Measurements from ENCODE around the gene CMA1.

CMA1 gene

GRCh38 chr14:24465805-24466204 lies 42.3 kb downstream of the CMA1 start:
- TF ChIP-seq POLR2AphosphoS5 (IDR thresholded peaks at IDR 0.05; ENCODE audit: low read depth, low read length) (no peak), FOXP2 (optimal IDR thresholded peaks at IDR 0.05; ENCODE audit: borderline replicate concordance, extremely low read depth, extremely low read length, insufficient read depth) (no peak), TAF1 (IDR thresholded peaks at IDR 0.05; ENCODE audit: borderline replicate concordance, insufficient read depth, low read length) (no peak), SIN3A (IDR thresholded peaks at IDR 0.05; ENCODE audit: borderline replicate concordance, insufficient read depth, low read length) (no peak)
- TF ChIP-seq, protein P1, sequence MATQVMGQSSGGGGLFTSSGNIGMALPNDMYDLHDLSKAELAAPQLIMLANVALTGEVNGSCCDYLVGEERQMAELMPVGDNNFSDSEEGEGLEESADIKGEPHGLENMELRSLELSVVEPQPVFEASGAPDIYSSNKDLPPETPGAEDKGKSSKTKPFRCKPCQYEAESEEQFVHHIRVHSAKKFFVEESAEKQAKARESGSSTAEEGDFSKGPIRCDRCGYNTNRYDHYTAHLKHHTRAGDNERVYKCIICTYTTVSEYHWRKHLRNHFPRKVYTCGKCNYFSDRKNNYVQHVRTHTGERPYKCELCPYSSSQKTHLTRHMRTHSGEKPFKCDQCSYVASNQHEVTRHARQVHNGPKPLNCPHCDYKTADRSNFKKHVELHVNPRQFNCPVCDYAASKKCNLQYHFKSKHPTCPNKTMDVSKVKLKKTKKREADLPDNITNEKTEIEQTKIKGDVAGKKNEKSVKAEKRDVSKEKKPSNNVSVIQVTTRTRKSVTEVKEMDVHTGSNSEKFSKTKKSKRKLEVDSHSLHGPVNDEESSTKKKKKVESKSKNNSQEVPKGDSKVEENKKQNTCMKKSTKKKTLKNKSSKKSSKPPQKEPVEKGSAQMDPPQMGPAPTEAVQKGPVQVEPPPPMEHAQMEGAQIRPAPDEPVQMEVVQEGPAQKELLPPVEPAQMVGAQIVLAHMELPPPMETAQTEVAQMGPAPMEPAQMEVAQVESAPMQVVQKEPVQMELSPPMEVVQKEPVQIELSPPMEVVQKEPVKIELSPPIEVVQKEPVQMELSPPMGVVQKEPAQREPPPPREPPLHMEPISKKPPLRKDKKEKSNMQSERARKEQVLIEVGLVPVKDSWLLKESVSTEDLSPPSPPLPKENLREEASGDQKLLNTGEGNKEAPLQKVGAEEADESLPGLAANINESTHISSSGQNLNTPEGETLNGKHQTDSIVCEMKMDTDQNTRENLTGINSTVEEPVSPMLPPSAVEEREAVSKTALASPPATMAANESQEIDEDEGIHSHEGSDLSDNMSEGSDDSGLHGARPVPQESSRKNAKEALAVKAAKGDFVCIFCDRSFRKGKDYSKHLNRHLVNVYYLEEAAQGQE (IDR thresholded peaks at IDR 0.05; ENCODE audit: insufficient read depth in 1 of 2, low read depth in 2 of 2, low read length in 2 of 2): no peak

GRCh38 chr14:24465368-24465767 lies 42.7 kb downstream of the CMA1 start:
- TF ChIP-seq FOXP2 (optimal IDR thresholded peaks at IDR 0.05; ENCODE audit: borderline replicate concordance, extremely low read depth, extremely low read length, insufficient read depth) (no peak), TAF1 (IDR thresholded peaks at IDR 0.05; ENCODE audit: borderline replicate concordance, insufficient read depth, low read length) (no peak), POLR2AphosphoS5 (IDR thresholded peaks at IDR 0.05; ENCODE audit: low read depth, low read length) (no peak), SIN3A (IDR thresholded peaks at IDR 0.05; ENCODE audit: borderline replicate concordance, insufficient read depth, low read length) (no peak)
- TF ChIP-seq, protein P1 (IDR thresholded peaks at IDR 0.05; ENCODE audit: insufficient read depth in 1 of 2, low read depth in 2 of 2, low read length in 2 of 2): no peak

- TF ChIP-seq TAF1 (IDR thresholded peaks at IDR 0.05; ENCODE audit: borderline replicate concordance, insufficient read depth, low read length) (no peak), POLR2AphosphoS5 (IDR thresholded peaks at IDR 0.05; ENCODE audit: low read depth, low read length) (no peak), FOXP2 (optimal IDR thresholded peaks at IDR 0.05; ENCODE audit: borderline replicate concordance, extremely low read depth, extremely low read length, insufficient read depth) (no peak), SIN3A (IDR thresholded peaks at IDR 0.05; ENCODE audit: borderline replicate concordance, insufficient read depth, low read length) (no peak)
- TF ChIP-seq, protein P1 (IDR thresholded peaks at IDR 0.05; ENCODE audit: insufficient read depth in 1 of 2, low read depth in 2 of 2, low read length in 2 of 2): no peak
Observed at GRCh38 chr14:24463884-24464785, 43.9 kb downstream of the CMA1 start.

GRCh38 chr14:24463017-24463883 lies 44.8 kb downstream of the CMA1 start:
- no peak for TF ChIP-seq TAF1 (IDR thresholded peaks at IDR 0.05; ENCODE audit: borderline replicate concordance, insufficient read depth, low read length)
- no peak for TF ChIP-seq SIN3A (IDR thresholded peaks at IDR 0.05; ENCODE audit: borderline replicate concordance, insufficient read depth, low read length)
- no peak for TF ChIP-seq FOXP2 (optimal IDR thresholded peaks at IDR 0.05; ENCODE audit: borderline replicate concordance, extremely low read depth, extremely low read length, insufficient read depth)
- TF ChIP-seq, protein P1 (IDR thresholded peaks at IDR 0.05; ENCODE audit: insufficient read depth in 1 of 2, low read depth in 2 of 2, low read length in 2 of 2): no peak
- no peak for TF ChIP-seq POLR2AphosphoS5 (IDR thresholded peaks at IDR 0.05; ENCODE audit: low read depth, low read length)

Data from PFSK-1 (cell line).